IgD-negative memory B cell (primary cell): ENCODE results near the gene PDHA1. TPM values are rescaled to one million over a fixed set of nuclear protein-coding genes. Genes with fewer than 3 reads are reported as not detected.

Experiments
- H3K27ac Mint-ChIP-seq, 3 donors: one replicate each; pipeline ENCODE4 v1.8.0; 2020 to 2022; ENCODE audit warnings: mild to moderate bottlenecking in 3 of 3, mixed read lengths in 3 of 3, moderate library complexity in 1 of 3
- H3K27me3 Mint-ChIP-seq: one replicate; pipeline ENCODE4 v1.8.0; 2021; ENCODE audit warnings: mixed read lengths
- H3K36me3 Mint-ChIP-seq: one replicate; pipeline ENCODE4 v1.8.0; 2020; ENCODE audit warnings: mild to moderate bottlenecking, mixed read lengths
- H3K4me1 Mint-ChIP-seq, 3 donors: one replicate each; pipeline ENCODE4 v1.8.0; 2020 to 2022; ENCODE audit warnings: mixed read lengths in 3 of 3, mild to moderate bottlenecking in 1 of 3
- H3K4me3 Mint-ChIP-seq, 4 donors: one replicate each; pipeline ENCODE4 v1.8.0; 2020 to 2022; ENCODE audit warnings: mild to moderate bottlenecking in 4 of 4, mixed read lengths in 4 of 4, moderate library complexity in 3 of 4
- H3K9me3 Mint-ChIP-seq, 3 donors: one replicate each; pipeline ENCODE4 v1.8.0; 2020 to 2021; ENCODE audit warnings: mixed read lengths in 3 of 3, mild to moderate bottlenecking in 1 of 3
- polyA plus RNA-seq: library from polyadenylated mRNA; unstranded; fragments of 300-500 nt; fragmentation: Illumina TruSeq; gene quantifications from one replicate; pipeline ENCODE4 v1.2.3, GENCODE V29; 2021

The PDHA1 gene
- polyA plus RNA-seq, 1 donor from 2014 or later, result 96.4 TPM

- H3K36me3 Mint-ChIP-seq, result peaks cover 5% of the 10 kb centered on the region
- no peaks in the 10 kb centered on the region for H3K4me1 Mint-ChIP-seq
- no peaks in the 10 kb centered on the region for H3K9me3 Mint-ChIP-seq
- H3K4me3 Mint-ChIP-seq, result no peak overlapping the region
- H3K27me3 Mint-ChIP-seq, result no peaks in the 10 kb centered on the region
- H3K27ac Mint-ChIP-seq, result no peak overlapping the region
Observed at GRCh38 chrX:19360903-19361302, 17.2 kb downstream of the PDHA1 start.

GRCh38 chrX:19361701-19362100 lies 18.0 kb downstream of the PDHA1 start:
- Mint-ChIP-seq H3K36me3 (peaks cover 5% of the 10 kb centered on the region), H3K9me3 (peaks cover 2 to 6% (median 3%) of the 10 kb centered on the region in 3 donors), H3K27ac (no peak overlapping the region), H3K27me3 (no peaks in the 10 kb centered on the region), H3K4me1 (no peaks in the 10 kb centered on the region), H3K4me3 (no peak overlapping the region)

- Mint-ChIP-seq H3K4me3 (no peak overlapping the region), H3K36me3 (peaks cover 6% of the 10 kb centered on the region), H3K4me1 (peaks cover 2 to 6% (median 6%) of the 10 kb centered on the region in 3 donors), H3K27me3 (no peaks in the 10 kb centered on the region), H3K9me3 (peaks cover 2 to 13% (median 5%) of the 10 kb centered on the region in 3 donors), H3K27ac (no peak overlapping the region)
Observed at GRCh38 chrX:19368576-19368975, 24.8 kb downstream of the PDHA1 start.

- no peak overlapping the region for H3K4me3 Mint-ChIP-seq
- H3K9me3 Mint-ChIP-seq, result peaks cover 2 to 13% (median 5%) of the 10 kb centered on the region in 3 donors
- peaks cover 6% of the 10 kb centered on the region for H3K36me3 Mint-ChIP-seq
- peak overlapping the region in 1 of 3 donors; percentile 78 for H3K27ac Mint-ChIP-seq
- H3K27me3 Mint-ChIP-seq, result no peaks in the 10 kb centered on the region
- peaks cover 2 to 6% (median 6%) of the 10 kb centered on the region in 3 donors for H3K4me1 Mint-ChIP-seq
Observed at GRCh38 chrX:19370061-19370460, 26.3 kb downstream of the PDHA1 start.

- Mint-ChIP-seq H3K4me1 (peaks cover 2 to 6% (median 6%) of the 10 kb centered on the region in 3 donors), H3K27me3 (no peaks in the 10 kb centered on the region), H3K4me3 (peak overlapping the region; percentile 64 to 96 (median 84)), H3K36me3 (peaks cover 1% of the 10 kb centered on the region), H3K27ac (peak overlapping the region in 1 of 3 donors; percentile 10), H3K9me3 (peaks cover 0 to 3% (median 2%) of the 10 kb centered on the region in 3 donors)
Observed at GRCh38 chrX:19372170-19372546, 28.4 kb downstream of the PDHA1 start.

- H3K4me1 Mint-ChIP-seq, result peaks cover 2 to 6% (median 6%) of the 10 kb centered on the region in 3 donors
Observed at GRCh38 chrX:19372547-19373331, 29.0 kb downstream of the PDHA1 start.

GRCh38 chrX:19373351-19373891 lies 29.7 kb downstream of the PDHA1 start:
- Mint-ChIP-seq H3K4me1 (peaks cover 2 to 6% (median 6%) of the 10 kb centered on the region in 3 donors), H3K27ac (no peak overlapping the region), H3K9me3 (peaks cover 0 to 2% (median 0%) of the 10 kb centered on the region in 3 donors), H3K4me3 (no peak overlapping the region), H3K36me3 (peaks cover 1% of the 10 kb centered on the region), H3K27me3 (no peaks in the 10 kb centered on the region)

More at GRCh38 chrX:19372547-19373331, 29.0 kb downstream of the PDHA1 start:
- H3K27ac Mint-ChIP-seq, result no peak overlapping the region
- no peaks in the 10 kb centered on the region for H3K27me3 Mint-ChIP-seq
- peaks cover 0 to 2% (median 0%) of the 10 kb centered on the region in 3 donors for H3K9me3 Mint-ChIP-seq
- H3K36me3 Mint-ChIP-seq, result peaks cover 1% of the 10 kb centered on the region
- H3K4me3 Mint-ChIP-seq, result peak overlapping the region; percentile 64 to 96 (median 84)

GRCh38 chrX:19375546-19375945 lies 31.8 kb downstream of the PDHA1 start:
- Mint-ChIP-seq H3K4me3 (no peak overlapping the region), H3K27me3 (no peaks in the 10 kb centered on the region), H3K36me3 (peaks cover 1% of the 10 kb centered on the region), H3K9me3 (peaks cover 0 to 2% (median 0%) of the 10 kb centered on the region in 3 donors), H3K4me1 (peaks cover 2 to 6% (median 6%) of the 10 kb centered on the region in 3 donors), H3K27ac (no peak overlapping the region)

GRCh38 chrX:19377799-19378198 lies 34.1 kb downstream of the PDHA1 start:
- Mint-ChIP-seq H3K27me3 (peaks cover 3% of the 10 kb centered on the region), H3K27ac (no peak overlapping the region), H3K9me3 (peaks cover 0 to under 1% (median 0%) of the 10 kb centered on the region in 3 donors), H3K36me3 (no peaks in the 10 kb centered on the region), H3K4me1 (peaks cover 0 to 2% (median 0%) of the 10 kb centered on the region in 3 donors), H3K4me3 (no peak overlapping the region)

- peaks cover 0 to 1% (median 0%) of the 10 kb centered on the region in 3 donors for H3K4me1 Mint-ChIP-seq
- H3K9me3 Mint-ChIP-seq, result no peaks in the 10 kb centered on the region
- H3K36me3 Mint-ChIP-seq, result no peaks in the 10 kb centered on the region
- H3K27me3 Mint-ChIP-seq, result peaks cover 3% of the 10 kb centered on the region
- no peak overlapping the region for H3K4me3 Mint-ChIP-seq
- no peak overlapping the region for H3K27ac Mint-ChIP-seq
Observed at GRCh38 chrX:19381326-19381725, 37.6 kb downstream of the PDHA1 start.

- Mint-ChIP-seq H3K27me3 (peaks cover 3% of the 10 kb centered on the region), H3K4me3 (no peak overlapping the region), H3K9me3 (no peaks in the 10 kb centered on the region), H3K4me1 (peaks cover 0 to 1% (median 0%) of the 10 kb centered on the region in 3 donors), H3K27ac (no peak overlapping the region), H3K36me3 (no peaks in the 10 kb centered on the region)
Observed at GRCh38 chrX:19382555-19383145, 38.9 kb downstream of the PDHA1 start.

- H3K9me3 Mint-ChIP-seq, result no peaks in the 10 kb centered on the region
- H3K4me1 Mint-ChIP-seq, result no peaks in the 10 kb centered on the region
- no peak overlapping the region for H3K4me3 Mint-ChIP-seq
- no peak overlapping the region for H3K27ac Mint-ChIP-seq
- H3K27me3 Mint-ChIP-seq, result no peaks in the 10 kb centered on the region
- no peaks in the 10 kb centered on the region for H3K36me3 Mint-ChIP-seq
Observed at GRCh38 chrX:19386679-19387078, 43.0 kb downstream of the PDHA1 start.

- Mint-ChIP-seq H3K9me3 (no peaks in the 10 kb centered on the region), H3K27ac (no peak overlapping the region), H3K27me3 (no peaks in the 10 kb centered on the region), H3K36me3 (no peaks in the 10 kb centered on the region), H3K4me3 (no peak overlapping the region), H3K4me1 (no peaks in the 10 kb centered on the region)
Observed at GRCh38 chrX:19388064-19388679, 44.4 kb downstream of the PDHA1 start.

- Mint-ChIP-seq H3K4me1 (no peaks in the 10 kb centered on the region), H3K9me3 (no peaks in the 10 kb centered on the region), H3K27me3 (no peaks in the 10 kb centered on the region), H3K27ac (no peak overlapping the region), H3K4me3 (no peak overlapping the region), H3K36me3 (no peaks in the 10 kb centered on the region)
Observed at GRCh38 chrX:19388741-19389140, 45.0 kb downstream of the PDHA1 start.

- Mint-ChIP-seq H3K27ac (no peak overlapping the region), H3K27me3 (no peaks in the 10 kb centered on the region), H3K36me3 (no peaks in the 10 kb centered on the region), H3K9me3 (no peaks in the 10 kb centered on the region), H3K4me1 (no peaks in the 10 kb centered on the region), H3K4me3 (no peak overlapping the region)
Observed at GRCh38 chrX:19389227-19389845, 45.6 kb downstream of the PDHA1 start.
